Panc1 (cell line): Measurements from ENCODE around the gene PTPRR. TPM values are rescaled to one million over a fixed set of nuclear protein-coding genes. Genes with fewer than 3 reads are reported as not detected.

ENCODE experiments used
- ATAC-seq: fragments of 200-7000 bp; cut with Tn5 transposase; 2 replicates; pipeline ENCODE4 v1.9.1; 2020; ENCODE audit warnings: mild to moderate bottlenecking, moderate library complexity
- BruUV-seq: library from RNA; stranded (reverse); fragments of 400-500 nt; replicated peaks from 2 replicates; lab custom pipeline; 2021; lab: Mats Ljungman, UMichigan
- CTCF ChIA-PET: fragments of 300-600 bp; sonication (Branson Sonifier 250); formaldehyde crosslinking; loops from one replicate; lab custom pipeline; 2022; ENCODE audit warnings: antibody characterized with exemption; lab: Charles Lee
- POLR2A ChIA-PET: fragments of 300-600 bp; sonication (Branson Sonifier 250); formaldehyde crosslinking; loops from one replicate; lab custom pipeline; 2022; ENCODE audit warnings: antibody characterized with exemption; lab: Charles Lee
- DNase-seq: peaks from one replicate; pipeline ENCODE4 v3.0.0-alpha.2; 2010; ENCODE audit warnings: low read depth, low spot score
- H3K27ac ChIP-seq: 2 replicates; pipeline ENCODE4 v1.5.1; 2011; ENCODE audit warnings: mild to moderate bottlenecking, low read length, inconsistent platforms
- H3K27me3 ChIP-seq: fragments of 200-500 bp; sonication (Bioruptor generic); 2 replicates; pipeline ENCODE4 v1.6.0; 2014; ENCODE audit warnings: low read length, inconsistent platforms; ENCODE audit not compliant: control insufficient read depth, insufficient read depth
- H3K36me3 ChIP-seq: fragments of 200-500 bp; sonication (Bioruptor generic); 2 replicates; pipeline ENCODE4 v1.5.1; 2014; ENCODE audit warnings: inconsistent platforms, mild to moderate bottlenecking, low read length, moderate library complexity; ENCODE audit not compliant: control insufficient read depth, insufficient read depth
- H3K4me1 ChIP-seq: 2 replicates; pipeline ENCODE4 v1.5.1; 2011; ENCODE audit warnings: inconsistent platforms, mild to moderate bottlenecking, low read length, moderate library complexity; ENCODE audit not compliant: control insufficient read depth, insufficient read depth
- H3K4me3 ChIP-seq, 2 experiments: 2 replicates each; pipeline ENCODE4 v1.5.1; 2011 to 2012; ENCODE audit warnings: low read depth in 2 of 2, low read length in 2 of 2, mild to moderate bottlenecking in 2 of 2, inconsistent platforms in 1 of 2, moderate library complexity in 1 of 2
- H3K9me3 ChIP-seq: fragments of 200-500 bp; sonication (Bioruptor generic); 2 replicates; pipeline ENCODE4 v1.5.1; 2014; ENCODE audit warnings: low read depth, mild to moderate bottlenecking, inconsistent platforms, low read length, moderate library complexity; ENCODE audit not compliant: control insufficient read depth, insufficient read depth
- POLR2AphosphoS5 ChIP-seq: IDR thresholded peaks from 2 replicates; pipeline ENCODE4 v1.6.1; 2012; ENCODE audit warnings: mild to moderate bottlenecking, low read depth, low read length, moderate library complexity
- SIN3A ChIP-seq: IDR thresholded peaks from 2 replicates; pipeline ENCODE4 v1.6.1; 2012; ENCODE audit warnings: low read depth, mild to moderate bottlenecking, low read length, moderate library complexity, borderline replicate concordance; ENCODE audit not compliant: insufficient read depth
- TCF7L2 ChIP-seq: IDR thresholded peaks from 2 replicates; pipeline ENCODE4 v1.6.1; 2011; ENCODE audit warnings: mild to moderate bottlenecking, low read depth, low read length, inconsistent platforms
- in situ Hi-C: cut with HindIII; loops from 2 replicates; pipeline ENCODE4 v1.10.0; 2016; ENCODE audit warnings: low sequenced_read_pairs, low pct_unique_long_range_greater_than_20kb
- intact Hi-C: fragments of 100-400 bp; cut with micrococcal nuclease; formaldehyde crosslinking; loops from one replicate; pipeline ENCODE4 v1.10.0; 2022; ENCODE audit not compliant: unreplicated experiment
- total RNA-seq: library from RNA; stranded (reverse); gene quantifications from one replicate; pipeline ENCODE4 v1.2.1, GENCODE V29; 2021; ENCODE audit not compliant: unreplicated experiment
- TF ChIP-seq, protein P1 (sequence below): fragments of 450-650 bp; IDR thresholded peaks from 2 replicates; pipeline ENCODE4 v1.5.1; 2017; ENCODE audit warnings: mild to moderate bottlenecking
- TF ChIP-seq, protein P2 (sequence below), 2 experiments: IDR thresholded peaks; 2 replicates each; pipeline ENCODE4 v1.6.1; 2011 to 2012; ENCODE audit warnings: low read depth in 2 of 2, control low read depth in 1 of 2, low read length in 1 of 2, mild to moderate bottlenecking in 1 of 2, moderate library complexity in 1 of 2; ENCODE audit not compliant: insufficient read depth in 1 of 2

PTPRR gene
- total RNA-seq, 1 experiment from 2014 or later: not detected

DNA sequence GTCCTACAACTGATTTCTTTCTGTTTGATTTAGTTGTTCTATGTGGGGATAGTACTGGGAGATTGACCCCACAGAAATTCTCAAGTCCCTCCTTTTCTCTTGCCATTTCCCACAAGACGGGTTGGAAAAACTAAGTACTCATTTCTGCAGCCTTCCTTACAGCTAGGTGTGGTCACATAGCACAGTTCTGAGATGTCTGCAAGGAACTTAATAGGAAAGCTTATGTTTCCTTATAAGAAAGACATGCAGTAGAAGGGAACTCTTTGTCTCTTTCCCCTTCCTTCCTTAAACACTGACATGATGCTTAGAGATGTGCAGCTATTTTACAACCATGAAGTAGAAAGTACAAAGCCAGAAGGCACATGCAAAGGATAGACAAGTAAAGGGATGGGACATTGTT, 113.7 kb downstream of the PTPRR start:
- H3K36me3 ChIP-seq: no peaks in the 10 kb centered on the region
- DNase-seq (no peak), ATAC-seq (no peak)
- TF ChIP-seq POLR2AphosphoS5 (no peak), TCF7L2 (no peak), SIN3A (no peak)
- TF ChIP-seq, protein P1, sequence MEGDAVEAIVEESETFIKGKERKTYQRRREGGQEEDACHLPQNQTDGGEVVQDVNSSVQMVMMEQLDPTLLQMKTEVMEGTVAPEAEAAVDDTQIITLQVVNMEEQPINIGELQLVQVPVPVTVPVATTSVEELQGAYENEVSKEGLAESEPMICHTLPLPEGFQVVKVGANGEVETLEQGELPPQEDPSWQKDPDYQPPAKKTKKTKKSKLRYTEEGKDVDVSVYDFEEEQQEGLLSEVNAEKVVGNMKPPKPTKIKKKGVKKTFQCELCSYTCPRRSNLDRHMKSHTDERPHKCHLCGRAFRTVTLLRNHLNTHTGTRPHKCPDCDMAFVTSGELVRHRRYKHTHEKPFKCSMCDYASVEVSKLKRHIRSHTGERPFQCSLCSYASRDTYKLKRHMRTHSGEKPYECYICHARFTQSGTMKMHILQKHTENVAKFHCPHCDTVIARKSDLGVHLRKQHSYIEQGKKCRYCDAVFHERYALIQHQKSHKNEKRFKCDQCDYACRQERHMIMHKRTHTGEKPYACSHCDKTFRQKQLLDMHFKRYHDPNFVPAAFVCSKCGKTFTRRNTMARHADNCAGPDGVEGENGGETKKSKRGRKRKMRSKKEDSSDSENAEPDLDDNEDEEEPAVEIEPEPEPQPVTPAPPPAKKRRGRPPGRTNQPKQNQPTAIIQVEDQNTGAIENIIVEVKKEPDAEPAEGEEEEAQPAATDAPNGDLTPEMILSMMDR: no peak
- TF ChIP-seq, protein P2, sequence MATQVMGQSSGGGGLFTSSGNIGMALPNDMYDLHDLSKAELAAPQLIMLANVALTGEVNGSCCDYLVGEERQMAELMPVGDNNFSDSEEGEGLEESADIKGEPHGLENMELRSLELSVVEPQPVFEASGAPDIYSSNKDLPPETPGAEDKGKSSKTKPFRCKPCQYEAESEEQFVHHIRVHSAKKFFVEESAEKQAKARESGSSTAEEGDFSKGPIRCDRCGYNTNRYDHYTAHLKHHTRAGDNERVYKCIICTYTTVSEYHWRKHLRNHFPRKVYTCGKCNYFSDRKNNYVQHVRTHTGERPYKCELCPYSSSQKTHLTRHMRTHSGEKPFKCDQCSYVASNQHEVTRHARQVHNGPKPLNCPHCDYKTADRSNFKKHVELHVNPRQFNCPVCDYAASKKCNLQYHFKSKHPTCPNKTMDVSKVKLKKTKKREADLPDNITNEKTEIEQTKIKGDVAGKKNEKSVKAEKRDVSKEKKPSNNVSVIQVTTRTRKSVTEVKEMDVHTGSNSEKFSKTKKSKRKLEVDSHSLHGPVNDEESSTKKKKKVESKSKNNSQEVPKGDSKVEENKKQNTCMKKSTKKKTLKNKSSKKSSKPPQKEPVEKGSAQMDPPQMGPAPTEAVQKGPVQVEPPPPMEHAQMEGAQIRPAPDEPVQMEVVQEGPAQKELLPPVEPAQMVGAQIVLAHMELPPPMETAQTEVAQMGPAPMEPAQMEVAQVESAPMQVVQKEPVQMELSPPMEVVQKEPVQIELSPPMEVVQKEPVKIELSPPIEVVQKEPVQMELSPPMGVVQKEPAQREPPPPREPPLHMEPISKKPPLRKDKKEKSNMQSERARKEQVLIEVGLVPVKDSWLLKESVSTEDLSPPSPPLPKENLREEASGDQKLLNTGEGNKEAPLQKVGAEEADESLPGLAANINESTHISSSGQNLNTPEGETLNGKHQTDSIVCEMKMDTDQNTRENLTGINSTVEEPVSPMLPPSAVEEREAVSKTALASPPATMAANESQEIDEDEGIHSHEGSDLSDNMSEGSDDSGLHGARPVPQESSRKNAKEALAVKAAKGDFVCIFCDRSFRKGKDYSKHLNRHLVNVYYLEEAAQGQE (IDR thresholded peaks at IDR 0.05; ENCODE audit: insufficient read depth in 1 of 2, low read depth in 2 of 2, low read length in 1 of 2): no peak
- ChIA-PET POLR2A (no interaction called here), CTCF (no interaction called here)
- H3K27me3 ChIP-seq: no peaks in the 10 kb centered on the region
- intact Hi-C loops (no loop called here), in situ Hi-C loops (no loop called here)
- no peaks in the 10 kb centered on the region for H3K9me3 ChIP-seq
- H3K27ac ChIP-seq: no peak overlapping the region
- no peaks in the 10 kb centered on the region for H3K4me1 ChIP-seq
- BruUV-seq: no TSS peak
- no peak overlapping the region for H3K4me3 ChIP-seq

DNA sequence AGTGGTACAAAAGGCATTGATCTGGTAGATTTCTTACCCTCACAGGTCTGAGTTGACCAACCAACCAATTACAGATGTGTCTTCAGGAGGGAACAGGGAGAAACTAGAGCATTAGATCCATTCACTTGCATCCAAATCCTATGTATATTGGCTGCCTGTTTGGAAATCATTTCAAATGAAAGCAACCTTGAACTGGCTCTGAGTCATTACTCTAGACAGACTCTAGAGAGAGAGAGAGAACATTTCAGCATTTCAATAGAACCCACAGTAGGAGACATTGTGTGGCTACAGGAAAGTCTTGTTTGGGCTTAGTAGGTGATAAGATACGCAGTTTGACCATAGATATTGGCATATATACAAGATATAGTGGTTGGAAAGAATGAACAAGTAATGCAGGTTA, 114.5 kb downstream of the PTPRR start:
- BruUV-seq: no TSS peak
- Histone ChIP-seq H3K36me3 (no peaks in the 10 kb centered on the region), H3K27ac (no peak overlapping the region), H3K4me3 (no peak overlapping the region), H3K4me1 (no peaks in the 10 kb centered on the region), H3K9me3 (no peaks in the 10 kb centered on the region), H3K27me3 (no peaks in the 10 kb centered on the region)
- POLR2A ChIA-PET: no interaction called here
- CTCF ChIA-PET: no interaction called here
- no peak for DNase-seq
- in situ Hi-C loops (no loop called here), intact Hi-C loops (no loop called here)
- no peak for TF ChIP-seq SIN3A
- TF ChIP-seq, protein P2 (IDR thresholded peaks at IDR 0.05; ENCODE audit: insufficient read depth in 1 of 2, low read depth in 2 of 2, low read length in 1 of 2): no peak
- no peak for TF ChIP-seq TCF7L2
- TF ChIP-seq, protein P1: no peak
- TF ChIP-seq POLR2AphosphoS5: no peak
- ATAC-seq: no peak
